Adrenal gland (tissue), 12 donors: Measurements from ENCODE around the gene ST6GALNAC4. TPM values are rescaled to one million over a fixed set of nuclear protein-coding genes. Genes with fewer than 3 reads are reported as not detected.

ENCODE experiments used
- DNase-seq, 7 donors: peaks; one replicate each; pipeline ENCODE4 v3.0.0-alpha.2; 2019 to 2020
- H3K27ac ChIP-seq, 5 donors: fragments of 200-600 bp; sonication (generic) in 4 of 5; 1 replicate in 3 of 5; 2 replicates in 2 of 5; pipeline versions ENCODE4 v1.5.1 to v1.8.0; 2016 to 2020; ENCODE audit warnings: mild to moderate bottlenecking in 1 of 5
- H3K27me3 ChIP-seq: fragments of 200-600 bp; 2 replicates; pipeline ENCODE4 v1.8.0; 2021
- H3K36me3 ChIP-seq, 2 donors: fragments of 200-600 bp; replicated peaks in 1 of 2; 1 replicate in 1 of 2; 2 replicates in 1 of 2; pipeline versions ENCODE4 v1.5.1 to v1.8.0; 2018 to 2022
- H3K4me1 ChIP-seq, 2 donors: fragments of 200-600 bp; replicated peaks in 1 of 2; 1 replicate in 1 of 2; 2 replicates in 1 of 2; pipeline versions ENCODE4 v1.5.1 to v1.8.0; 2018 to 2021
- H3K4me3 ChIP-seq, 4 donors: fragments of 200-600 bp; sonication (generic) in 3 of 4; one replicate each; pipeline ENCODE4 v1.5.1; 2016 to 2018
- H3K9me3 ChIP-seq, 3 donors: fragments of 200-600 bp; sonication (generic) in 1 of 3; replicated peaks in 1 of 3; 1 replicate in 2 of 3; 2 replicates in 1 of 3; pipeline versions ENCODE4 v1.5.1 to v1.8.0; 2016 to 2021
- POLR2A ChIP-seq, 2 donors: fragments of 450-650 bp; IDR thresholded peaks; one replicate each; pipeline ENCODE4 v1.6.1; 2017; ENCODE audit warnings: antibody characterized with exemption in 2 of 2, mild to moderate bottlenecking in 2 of 2, moderate library complexity in 1 of 2
- WGBS, 4 donors: extraction: QIAGEN DNeasy Blood & Tissue Kit in 2 of 4; methylation state at CpG; one replicate each; pipeline versions ENCODE4 v1.1.5 to v1.1.7; 2013 to 2017; 5-methylcytosine and 5-hydroxymethylcytosine counted together
- intact Hi-C, 2 donors: fragments of 100-400 bp; cut with DNase I; formaldehyde crosslinking; loops; one replicate each; pipeline versions ENCODE4 v1.14.1 to v1.15.0; 2022 to 2023
- polyA plus RNA-seq, 3 donors: library from polyadenylated mRNA; stranded (reverse); fragments of 200-250 nt in 2 of 3; fragments of 350-450 nt in 1 of 3; fragmentation: Illumina TruSeq in 1 of 3; extraction: RNeasy Lipid Tissue Mini Kit (QIAGEN cat#74804) in 1 of 3; gene quantifications; one replicate each; pipeline ENCODE4 v1.2.3, GENCODE V29; 2013 to 2014
- total RNA-seq, 9 donors: library from RNA; depleted of rRNA in 4 of 9; stranded (reverse); fragments of >200 nt in 4 of 9; fragments of 120-200 nt in 1 of 9; fragmentation: NEBNext Ultra II Directional in 1 of 9; extraction: Animal tissue kit (Norgen Biotek cat#: 25700) in 1 of 9; gene quantifications; one replicate each; pipeline versions ENCODE4 v1.1.0 to v1.2.4, GENCODE V29; 2013 to 2023
- TF ChIP-seq, protein P1 (sequence below), 6 experiments: fragments of 450-650 bp in 4 of 6; fragments of 200-600 bp in 2 of 6; sonication (generic) in 1 of 6; IDR thresholded peaks; 1 replicate in 5 of 6; 2 replicates in 1 of 6; pipeline versions ENCODE4 v1.5.1 to v1.8.0; 2016 to 2021; ENCODE audit warnings: antibody characterized with exemption in 6 of 6, mild to moderate bottlenecking in 2 of 6, moderate library complexity in 1 of 6
- donor health status: healthy with polysubstance abuse.
- donor health status: Bipolar disorder and iron deficiency.
- donor health status: DM: yes; HTN: yes; CAD: no.
- donor health status: DM: no; HTN: no; CAD: no.
- donor health status: DM: no; HTN: no; CAD: no.
- donor health status: DM: yes; HTN: yes; CAD: no.

The ST6GALNAC4 gene
- total and polyA plus RNA-seq, 12 donors: 5.3 to 65.7 (median 14.7) TPM

DNA sequence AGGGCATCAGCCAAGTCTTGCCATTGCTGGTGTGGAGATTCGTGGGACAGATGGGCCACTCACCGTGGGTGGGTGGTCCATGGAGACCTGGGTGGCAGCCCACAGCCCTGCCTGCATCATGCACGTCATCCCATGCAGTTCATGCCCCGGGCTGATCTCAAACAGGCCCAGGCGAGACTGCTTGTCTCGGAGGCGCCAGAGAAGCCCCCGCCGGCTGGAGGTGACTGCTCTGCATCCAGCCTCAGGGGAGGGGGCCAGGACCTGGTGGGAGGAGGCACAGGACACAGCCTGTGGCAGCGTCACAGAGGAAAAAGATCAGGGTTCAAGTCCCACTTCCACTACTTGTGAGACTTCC is 12.8 kb upstream of the ST6GALNAC4 start:
- Histone ChIP-seq H3K9me3 (no peaks in the 10 kb centered on the region), H3K4me1 (peaks cover 10 to 32% of the 10 kb centered on the region in 2 donors), H3K27ac (no peak overlapping the region), H3K27me3 (peaks cover 28% of the 10 kb centered on the region), H3K36me3 (no peaks in the 10 kb centered on the region), H3K4me3 (no peak overlapping the region)
- DNase-seq: no peak
- 67 to 74% (median 70%) methylated on average over 2 to 10 of the region's 10 CpGs; no CpG with 5 or more reads in 1 of the 4 donors for WGBS, 4 donors
- no peak for TF ChIP-seq POLR2A (IDR thresholded peaks at IDR 0.05)
- TF ChIP-seq, protein P1, sequence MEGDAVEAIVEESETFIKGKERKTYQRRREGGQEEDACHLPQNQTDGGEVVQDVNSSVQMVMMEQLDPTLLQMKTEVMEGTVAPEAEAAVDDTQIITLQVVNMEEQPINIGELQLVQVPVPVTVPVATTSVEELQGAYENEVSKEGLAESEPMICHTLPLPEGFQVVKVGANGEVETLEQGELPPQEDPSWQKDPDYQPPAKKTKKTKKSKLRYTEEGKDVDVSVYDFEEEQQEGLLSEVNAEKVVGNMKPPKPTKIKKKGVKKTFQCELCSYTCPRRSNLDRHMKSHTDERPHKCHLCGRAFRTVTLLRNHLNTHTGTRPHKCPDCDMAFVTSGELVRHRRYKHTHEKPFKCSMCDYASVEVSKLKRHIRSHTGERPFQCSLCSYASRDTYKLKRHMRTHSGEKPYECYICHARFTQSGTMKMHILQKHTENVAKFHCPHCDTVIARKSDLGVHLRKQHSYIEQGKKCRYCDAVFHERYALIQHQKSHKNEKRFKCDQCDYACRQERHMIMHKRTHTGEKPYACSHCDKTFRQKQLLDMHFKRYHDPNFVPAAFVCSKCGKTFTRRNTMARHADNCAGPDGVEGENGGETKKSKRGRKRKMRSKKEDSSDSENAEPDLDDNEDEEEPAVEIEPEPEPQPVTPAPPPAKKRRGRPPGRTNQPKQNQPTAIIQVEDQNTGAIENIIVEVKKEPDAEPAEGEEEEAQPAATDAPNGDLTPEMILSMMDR (IDR thresholded peaks at IDR 0.05): no peak
- intact Hi-C loops: loop anchor here (10.0 kb wide), 2 partner anchors 345 to 425 kb away; no protein-coding TSS in a partner anchor

DNA sequence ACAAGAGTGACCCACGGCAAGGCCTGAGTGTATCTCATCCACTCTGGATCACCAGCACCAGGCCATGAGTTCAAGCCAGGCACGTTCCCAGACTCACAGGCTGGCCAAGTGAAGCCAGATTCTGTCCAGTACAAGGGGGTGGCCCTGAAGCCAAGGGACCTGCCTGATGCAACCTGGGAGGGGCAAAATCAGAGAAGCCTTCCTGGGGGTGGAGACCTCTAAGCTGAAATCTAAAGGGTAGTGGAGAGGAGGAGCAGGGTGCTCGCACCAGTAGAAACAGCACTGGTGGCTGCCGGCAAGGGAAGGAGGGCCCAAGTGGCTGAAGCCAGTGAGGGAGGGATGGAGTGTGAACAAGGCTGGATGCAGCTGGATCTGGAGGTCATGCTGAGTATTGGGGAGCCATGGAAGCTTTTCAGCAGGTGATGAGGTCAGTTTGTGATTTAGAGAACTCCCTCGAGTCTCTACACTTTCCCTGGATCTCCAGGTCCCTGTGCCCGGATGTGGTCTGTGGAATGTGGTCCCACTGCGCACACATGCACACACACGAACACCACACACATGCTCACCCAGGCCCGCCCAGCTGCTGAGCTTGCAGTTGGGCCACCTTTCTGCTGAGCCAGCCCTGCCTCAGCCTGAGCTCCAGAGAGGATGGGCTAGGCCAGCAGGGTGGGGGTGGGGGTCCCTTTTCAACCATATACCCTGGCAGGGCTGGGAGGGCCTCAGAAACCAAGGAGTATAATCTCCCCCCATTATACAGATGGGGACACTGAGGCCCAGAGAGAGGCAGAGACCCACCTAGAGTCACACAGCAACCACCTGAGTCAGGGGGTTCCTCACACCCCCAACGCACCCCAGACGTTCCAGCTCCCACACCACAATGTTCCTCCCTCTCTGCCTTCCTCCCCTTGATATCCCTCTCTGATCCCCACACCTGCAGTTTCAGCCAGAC is 12.1 kb upstream of the ST6GALNAC4 start:
- Histone ChIP-seq H3K4me3 (no peak overlapping the region), H3K4me1 (peaks cover 10 to 32% of the 10 kb centered on the region in 2 donors), H3K27me3 (peaks cover 28% of the 10 kb centered on the region), H3K36me3 (no peaks in the 10 kb centered on the region), H3K27ac (no peak overlapping the region), H3K9me3 (no peaks in the 10 kb centered on the region)
- no peak for TF ChIP-seq POLR2A (IDR thresholded peaks at IDR 0.05)
- TF ChIP-seq, protein P1 (IDR thresholded peaks at IDR 0.05): no peak
- 59 to 79% (median 74%) methylated on average over 3 to 11 of the region's 11 CpGs for WGBS, 4 donors
- DNase-seq: no peak
- intact Hi-C loops: loop anchor here (10.0 kb wide), 2 partner anchors 344 to 424 kb away; no protein-coding TSS in a partner anchor

DNA sequence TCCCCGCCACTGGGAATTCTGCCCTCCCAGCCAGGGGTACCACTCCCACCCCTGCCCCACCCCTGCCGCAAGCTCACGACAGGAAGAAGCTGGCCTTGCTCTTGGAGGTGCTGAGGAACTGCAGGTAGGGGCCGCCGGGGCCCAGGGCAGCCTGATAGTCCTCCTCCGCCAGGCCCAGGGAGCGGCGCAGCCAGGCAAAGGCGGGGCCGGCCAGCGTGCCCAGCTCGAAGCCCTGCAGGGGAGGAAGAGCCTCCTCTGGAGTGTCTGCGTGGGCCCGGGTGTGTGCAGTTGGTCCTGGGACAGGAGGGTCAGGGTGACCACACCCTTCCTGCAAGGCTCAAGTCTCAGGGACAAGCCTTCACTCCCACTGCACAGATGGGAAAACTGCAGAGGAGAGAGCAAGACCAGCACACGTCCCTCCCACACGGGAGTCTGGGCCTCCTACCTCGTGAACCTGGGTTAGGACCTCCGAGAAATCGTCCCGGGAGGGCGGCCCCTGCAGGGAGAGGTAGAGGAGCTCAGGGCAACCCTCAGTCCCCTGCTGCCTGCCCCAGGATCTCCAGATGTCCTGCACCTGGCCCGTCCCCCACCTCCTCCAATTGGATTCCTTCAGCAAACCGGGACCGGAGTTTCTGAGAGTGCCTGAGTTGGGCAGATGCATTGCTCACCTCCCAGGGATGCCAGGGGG is 11.3 kb upstream of the ST6GALNAC4 start:
- no peak overlapping the region for H3K4me3 ChIP-seq
- TF ChIP-seq, protein P1 (IDR thresholded peaks at IDR 0.05): no peak
- TF ChIP-seq POLR2A (IDR thresholded peaks at IDR 0.05): no peak
- intact Hi-C loops: loop anchor here (10.0 kb wide), 2 partner anchors 343 to 423 kb away; no protein-coding TSS in a partner anchor
- no peak for DNase-seq
- 24 to 41% (median 32%) methylated on average over 8 to 24 of the region's 24 CpGs for WGBS, 4 donors
- no peaks in the 10 kb centered on the region for H3K9me3 ChIP-seq
- H3K27me3 ChIP-seq: peaks cover 28% of the 10 kb centered on the region
- H3K36me3 ChIP-seq: no peaks in the 10 kb centered on the region
- peaks cover 10 to 32% of the 10 kb centered on the region in 2 donors for H3K4me1 ChIP-seq
- no peak overlapping the region for H3K27ac ChIP-seq
